Measurements from ENCODE around the gene DEFB115. TPM values are rescaled to one million over a fixed set of nuclear protein-coding genes. Genes with fewer than 3 reads are reported as not detected.

DEFB115 gene
- total and polyA plus RNA-seq, 9 of the 15 experiments (the other 6 are each of a cell fraction or from before 2014, with no cell fraction given): not detected

- no TSS peak for BruUV-seq (replicated peaks)
Measured at GRCh38 chr20:31260326-31260932, 3.0 kb downstream of the DEFB115 start.

More at GRCh38 chr20:31260326-31260932, 3.0 kb downstream of the DEFB115 start:
- Histone ChIP-seq H3K36me3 (ENCODE audit: control insufficient read depth, insufficient read depth, low read length) (no peaks in the 10 kb centered on the region), H3K79me2 (ENCODE audit: control insufficient read depth, insufficient read depth, low read length) (no peaks in the 10 kb centered on the region), H3K9me3 (replicated peaks; ENCODE audit: control insufficient read depth, insufficient read depth, low read depth, low read length) (no peaks in the 10 kb centered on the region), H3K4me2 (ENCODE audit: insufficient read depth, low read length) (no peak overlapping the region), H3K27ac (ENCODE audit: extremely low read depth, low read depth, low read length) (no peak overlapping the region), H4K20me1 (replicated peaks; ENCODE audit: control insufficient read depth, insufficient read depth, low read length) (no peaks in the 10 kb centered on the region), H2AFZ (ENCODE audit: low read depth, low read length) (no peak overlapping the region), H3K27me3 (ENCODE audit: control insufficient read depth in 2 of 2, insufficient read depth in 2 of 2, low read length in 2 of 2) (no peaks in the 10 kb centered on the region), H3K4me1 (replicated peaks in 1 of 2; ENCODE audit: control insufficient read depth in 2 of 2, insufficient read depth in 2 of 2, low read length in 2 of 2) (no peaks in the 10 kb centered on the region), H3K4me3 (no peak overlapping the region), H3K9ac (ENCODE audit: insufficient read depth in 1 of 2, low read depth in 2 of 2, low read length in 2 of 2) (no peak overlapping the region), H3K9me1 (ENCODE audit: control insufficient read depth, insufficient read depth, low read length) (no peaks in the 10 kb centered on the region)
- in situ Hi-C loops (cut with MboI): loop anchor here (25.0 kb wide), 1 partner anchor 1498 kb away; no protein-coding TSS in a partner anchor
- CTCF ChIA-PET (ENCODE audit: low intra/inter-chr PET ratio): no interaction called here
- TF ChIP-seq CTCF (IDR thresholded peaks at IDR 0.05 in 2 of 3, conservative IDR thresholded peaks at IDR 0.05 in 1 of 3; ENCODE audit: insufficient read depth in 2 of 3, low read depth in 1 of 3, low read length in 3 of 3) (peak; percentile 29 to 74 (median 70); a peak in 5 of 6 replicates), SMC3 (conservative IDR thresholded peaks at IDR 0.05; ENCODE audit: insufficient read depth, low read depth, low read length) (peak; percentile 53), REST (IDR thresholded peaks at IDR 0.05; ENCODE audit: borderline replicate concordance) (peak; percentile 53; the same call in 1 of the 2 replicates), REST (CRISPR knock-in tag; IDR thresholded peaks at IDR 0.05; ENCODE audit: low read depth) (no peak), CTBP1 (IDR thresholded peaks at IDR 0.05; ENCODE audit: borderline replicate concordance) (no peak), RAD21 (CRISPR knock-in tag; conservative IDR thresholded peaks at IDR 0.05 in 1 of 2, IDR thresholded peaks at IDR 0.05 in 1 of 2) (peak; percentile 47 to 73), ETS2 (tag; IDR thresholded peaks at IDR 0.05; ENCODE audit: borderline replicate concordance, poor library complexity, severe bottlenecking) (no peak)
- ATAC-seq (peak; percentile 88), DNase-seq (ENCODE audit: extremely low read depth in 1 of 4, low spot score in 3 of 4) (peak; percentile 44 to 58 (median 50)), FAIRE-seq (no peak)
- WGBS (ENCODE audit: insufficient coverage, low coverage, missing lambda C conversion rate): 3% methylated on average over 6 of the region's 6 CpGs
- intact Hi-C loops (cut with micrococcal nuclease): loop anchor here (5.0 kb wide), 1 partner anchor 52 kb away; no protein-coding TSS in a partner anchor
- POLR2A ChIA-PET: no interaction called here
